Effector memory CD4-positive, alpha-beta T cell (primary cell): ENCODE results near the gene SLC39A7.

ENCODE experiments used
- DNase-seq, 3 donors: peaks; one replicate each; pipeline ENCODE4 v3.0.0-alpha.2; 2020
- H3K27ac ChIP-seq: 2 replicates; pipeline ENCODE4 v1.7.0; 2013; ENCODE audit warnings: mild to moderate bottlenecking, low read length, moderate library complexity; ENCODE audit not compliant: insufficient read depth, poor library complexity, severe bottlenecking
- H3K27me3 ChIP-seq: replicated peaks from 2 replicates; pipeline ENCODE4 v1.7.0; 2013; ENCODE audit warnings: mild to moderate bottlenecking, low read length; ENCODE audit not compliant: insufficient read depth, control insufficient read depth, poor library complexity, severe bottlenecking
- H3K36me3 ChIP-seq: 2 replicates; pipeline ENCODE4 v1.7.0; 2013; ENCODE audit warnings: mild to moderate bottlenecking, low read length, moderate library complexity; ENCODE audit not compliant: control insufficient read depth, insufficient read depth
- H3K4me1 ChIP-seq: 2 replicates; pipeline ENCODE4 v1.7.0; 2013; ENCODE audit warnings: low read length, mild to moderate bottlenecking; ENCODE audit not compliant: control insufficient read depth, insufficient read depth, poor library complexity, severe bottlenecking
- H3K4me3 ChIP-seq: 2 replicates; pipeline ENCODE4 v1.7.0; 2013; ENCODE audit warnings: low read length, low read depth, mild to moderate bottlenecking; ENCODE audit not compliant: insufficient read depth, poor library complexity, severe bottlenecking
- H3K9me3 ChIP-seq: 2 replicates; pipeline ENCODE4 v1.7.0; 2013; ENCODE audit warnings: mild to moderate bottlenecking, low read length, moderate library complexity; ENCODE audit not compliant: control insufficient read depth

Gene SLC39A7

DNA sequence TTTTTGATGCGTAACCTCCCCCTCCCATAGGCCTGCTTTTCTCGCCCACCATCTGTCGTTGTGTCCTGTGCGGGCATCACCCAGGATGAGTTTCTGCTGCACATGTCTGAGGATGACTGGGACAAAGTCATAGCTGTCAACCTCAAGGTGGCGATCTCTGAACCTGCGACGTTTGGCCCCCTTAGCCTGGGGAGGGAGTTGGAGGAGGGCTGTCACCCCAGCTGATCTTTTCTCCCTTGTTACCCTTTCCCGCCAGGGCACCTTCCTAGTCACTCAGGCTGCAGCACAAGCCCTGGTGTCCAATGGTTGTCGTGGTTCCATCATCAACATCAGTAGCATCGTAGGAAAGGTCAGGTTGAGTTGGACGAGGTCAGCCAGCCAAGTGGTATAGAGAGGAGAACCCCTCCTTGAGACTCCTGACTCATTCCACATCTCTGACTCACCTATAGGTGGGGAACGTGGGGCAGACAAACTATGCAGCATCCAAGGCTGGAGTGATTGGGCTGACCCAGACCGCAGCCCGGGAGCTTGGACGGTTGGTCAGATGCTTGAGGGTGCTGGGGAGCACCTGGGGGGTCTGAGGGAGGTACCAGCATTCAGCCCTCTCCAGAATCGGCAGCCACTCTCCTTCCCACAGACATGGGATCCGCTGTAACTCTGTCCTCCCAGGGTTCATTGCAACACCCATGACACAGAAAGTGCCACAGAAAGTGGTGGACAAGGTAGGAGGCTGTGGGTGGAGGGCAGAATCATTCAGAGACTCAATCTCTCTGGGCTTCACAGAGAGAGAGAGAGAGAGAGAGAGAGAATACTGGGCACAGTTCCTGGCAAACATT is 4.7 kb downstream of the SLC39A7 start:
- Histone ChIP-seq H3K4me3 (peak overlapping the region; percentile 75), H3K36me3 (peaks cover 14% of the 10 kb centered on the region), H3K27me3 (no peaks in the 10 kb centered on the region), H3K27ac (peak overlapping the region; percentile 76), H3K9me3 (no peaks in the 10 kb centered on the region), H3K4me1 (peaks cover 36% of the 10 kb centered on the region)
- no peak for DNase-seq

DNA sequence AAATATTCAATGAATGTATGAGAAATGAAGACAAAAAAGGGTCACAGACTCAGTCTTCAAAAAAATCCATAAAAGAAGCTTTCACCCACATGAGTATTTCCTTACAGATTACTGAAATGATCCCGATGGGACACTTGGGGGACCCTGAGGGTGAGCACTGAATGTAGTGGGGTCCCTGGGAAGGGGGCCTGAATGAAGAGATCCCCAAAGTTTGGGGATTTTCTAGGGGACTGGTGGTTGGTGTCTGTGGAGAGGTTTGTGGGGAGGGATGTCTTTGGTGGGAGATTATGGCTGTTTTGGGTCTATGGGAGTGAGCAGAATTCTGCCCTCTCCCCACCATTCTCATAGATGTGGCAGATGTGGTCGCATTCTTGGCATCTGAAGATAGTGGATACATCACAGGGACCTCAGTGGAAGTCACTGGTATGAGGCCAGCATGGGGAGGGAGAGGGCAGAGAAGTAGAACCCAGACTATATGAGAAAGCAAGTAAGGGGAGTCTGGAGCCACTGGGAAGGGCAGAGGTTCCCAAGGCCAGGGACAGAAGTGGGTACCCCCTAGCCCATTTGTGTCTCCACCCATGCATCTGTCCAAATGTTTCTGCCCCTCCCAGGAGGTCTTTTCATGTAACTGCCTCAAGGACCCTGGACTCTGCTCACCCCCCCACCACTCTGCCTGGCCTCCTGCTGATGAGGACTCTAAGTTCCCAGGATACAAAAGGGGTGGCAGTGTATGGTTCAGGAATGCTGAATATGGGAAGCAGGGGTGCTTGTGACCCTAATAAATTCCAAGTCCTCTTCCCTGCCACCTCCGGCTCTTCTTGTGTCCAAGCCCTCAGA is 5.6 kb downstream of the SLC39A7 start:
- no peak for DNase-seq
- H3K4me3 ChIP-seq, result no peak overlapping the region
- peaks cover 35% of the 10 kb centered on the region for H3K4me1 ChIP-seq

GRCh38 chr6:33206864-33207551 is 6.3 kb downstream of the SLC39A7 start:
- Histone ChIP-seq H3K27ac (no peak overlapping the region), H3K4me1 (peaks cover 28% of the 10 kb centered on the region), H3K9me3 (no peaks in the 10 kb centered on the region), H3K4me3 (peak overlapping the region; percentile 93), H3K36me3 (peaks cover 18% of the 10 kb centered on the region), H3K27me3 (no peaks in the 10 kb centered on the region)
- DNase-seq, result no peak

More for the DNA sequence above, 5.6 kb downstream of the SLC39A7 start:
- H3K36me3 ChIP-seq, result peaks cover 18% of the 10 kb centered on the region
- H3K9me3 ChIP-seq, result no peaks in the 10 kb centered on the region
- no peak overlapping the region for H3K27ac ChIP-seq
- H3K27me3 ChIP-seq, result no peaks in the 10 kb centered on the region

DNA sequence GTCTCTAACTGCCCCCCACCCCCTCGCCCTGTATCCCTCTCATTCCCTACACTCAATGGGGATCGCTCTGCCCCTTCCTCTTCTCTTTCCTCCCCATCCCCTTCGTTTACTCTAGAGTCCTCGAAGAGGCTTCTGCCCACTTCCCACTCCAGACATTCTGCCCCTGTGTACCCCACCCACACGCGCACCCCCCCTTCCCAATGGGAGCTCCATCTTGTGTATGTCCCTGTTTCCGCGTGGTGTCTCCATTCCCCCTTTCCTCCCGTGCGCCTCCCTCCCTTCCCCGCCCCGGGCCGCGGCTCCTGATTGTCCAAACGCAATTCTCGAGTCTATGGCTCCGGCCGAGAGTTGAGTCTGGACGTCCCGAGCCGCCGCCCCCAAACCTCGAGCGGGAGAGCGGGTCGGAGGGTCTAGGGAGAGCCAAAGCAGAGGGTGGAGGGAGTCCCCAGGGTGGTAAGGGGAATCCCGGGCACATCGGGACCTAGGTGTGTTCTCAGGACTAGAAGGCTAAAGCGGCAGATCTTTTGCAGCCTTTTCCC is 7.0 kb downstream of the SLC39A7 start:
- H3K4me1 ChIP-seq, result peaks cover 29% of the 10 kb centered on the region
- DNase-seq, result peak in 1 of 3 donors; percentile 21
- H3K4me3 ChIP-seq, result peak overlapping the region; percentile 93
- H3K27ac ChIP-seq, result peak overlapping the region; percentile 94
- H3K9me3 ChIP-seq, result no peaks in the 10 kb centered on the region
- peaks cover 17% of the 10 kb centered on the region for H3K36me3 ChIP-seq
- peaks cover 2% of the 10 kb centered on the region for H3K27me3 ChIP-seq

DNA sequence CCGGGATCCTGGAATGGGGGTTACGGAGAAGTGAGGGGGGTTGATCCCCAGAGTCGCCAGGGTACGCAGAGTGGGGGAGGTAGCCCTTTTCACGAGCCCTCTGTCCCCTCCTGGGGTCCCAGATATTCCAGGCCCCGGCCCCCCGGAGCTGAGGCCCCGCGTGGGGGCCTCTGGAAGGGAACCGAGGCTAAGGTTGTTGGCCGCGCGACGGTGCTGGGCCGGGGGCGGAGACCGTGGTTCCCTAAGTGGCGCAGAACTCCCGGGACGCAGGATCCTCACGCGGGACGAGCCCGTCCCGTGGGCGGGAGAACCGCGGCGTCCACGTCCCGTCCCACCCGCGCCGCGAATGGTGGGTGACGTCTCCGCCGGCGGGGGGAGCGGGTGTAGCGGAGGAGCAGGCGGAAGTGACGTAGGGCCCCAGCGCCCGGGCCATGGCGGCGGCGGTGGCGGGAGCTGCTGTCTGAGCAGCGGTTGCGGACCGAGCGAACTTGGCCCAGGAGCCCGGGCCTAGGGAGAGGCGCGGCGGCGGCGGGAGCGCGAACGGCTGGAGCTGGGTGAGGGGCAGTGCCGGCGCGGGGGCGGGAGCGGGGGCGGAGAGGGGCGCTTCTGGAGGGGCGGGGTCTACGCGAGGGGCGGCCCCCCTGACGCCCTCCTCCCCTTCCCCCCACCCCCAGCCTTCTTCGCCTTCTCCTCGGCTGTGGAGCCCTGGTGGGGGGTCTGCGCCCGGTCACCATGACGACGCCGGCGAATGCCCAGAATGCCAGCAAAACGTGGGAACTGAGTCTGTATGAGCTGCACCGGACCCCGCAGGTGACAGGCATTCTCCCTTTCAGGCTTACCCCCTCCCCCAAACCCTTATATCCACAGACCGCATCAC is 7.7 kb downstream of the SLC39A7 start, which contains the start of gene RING1:
RING1 (plus strand) TSS at position 410 of the 877 bp plus-strand sequence; CDS start at position 733, 323 bp downstream.
- Histone ChIP-seq H3K4me3 (peak within 1 kb of the TSS; percentile 93), H3K36me3 (peaks cover 10% of the 10 kb centered on the region), H3K4me1 (peaks cover 36% of the 10 kb centered on the region), H3K27ac (peak within 1 kb of the TSS; percentile 94), H3K27me3 (peaks cover 9% of the 10 kb centered on the region), H3K9me3 (no peaks in the 10 kb centered on the region)
- DNase-seq, result peak; percentile 79 to 84 (median 79)

- Histone ChIP-seq H3K27me3 (peaks cover 14% of the 10 kb centered on the region), H3K27ac (no peak overlapping the region), H3K9me3 (no peaks in the 10 kb centered on the region), H3K4me1 (peaks cover 33% of the 10 kb centered on the region), H3K36me3 (peaks cover 7% of the 10 kb centered on the region), H3K4me3 (no peak overlapping the region)
- no peak for DNase-seq
Measured at GRCh38 chr6:33209856-33210255, 9.2 kb downstream of the SLC39A7 start.

- H3K4me3 ChIP-seq, result no peak overlapping the region
- H3K9me3 ChIP-seq, result no peaks in the 10 kb centered on the region
- H3K27me3 ChIP-seq, result peaks cover 14% of the 10 kb centered on the region
- peaks cover 7% of the 10 kb centered on the region for H3K36me3 ChIP-seq
- DNase-seq, result no peak
- H3K4me1 ChIP-seq, result peaks cover 25% of the 10 kb centered on the region
- H3K27ac ChIP-seq, result no peak overlapping the region
Measured at GRCh38 chr6:33211136-33211535, 10.5 kb downstream of the SLC39A7 start.

GRCh38 chr6:33211666-33212422 is 11.2 kb downstream of the SLC39A7 start:
- peaks cover 25% of the 10 kb centered on the region for H3K4me1 ChIP-seq
- peaks cover 14% of the 10 kb centered on the region for H3K27me3 ChIP-seq
- no peak overlapping the region for H3K4me3 ChIP-seq
- H3K27ac ChIP-seq, result no peak overlapping the region
- DNase-seq, result no peak
- no peaks in the 10 kb centered on the region for H3K9me3 ChIP-seq
- peaks cover 7% of the 10 kb centered on the region for H3K36me3 ChIP-seq
